ENCODE measurements around the gene GPAT2.
"Not testable (repeated sequence)": the region's sequence is repeated elsewhere in the genome, so short reads cannot be mapped to it uniquely, and the experiment has no call there.

GPAT2 gene

DNA sequence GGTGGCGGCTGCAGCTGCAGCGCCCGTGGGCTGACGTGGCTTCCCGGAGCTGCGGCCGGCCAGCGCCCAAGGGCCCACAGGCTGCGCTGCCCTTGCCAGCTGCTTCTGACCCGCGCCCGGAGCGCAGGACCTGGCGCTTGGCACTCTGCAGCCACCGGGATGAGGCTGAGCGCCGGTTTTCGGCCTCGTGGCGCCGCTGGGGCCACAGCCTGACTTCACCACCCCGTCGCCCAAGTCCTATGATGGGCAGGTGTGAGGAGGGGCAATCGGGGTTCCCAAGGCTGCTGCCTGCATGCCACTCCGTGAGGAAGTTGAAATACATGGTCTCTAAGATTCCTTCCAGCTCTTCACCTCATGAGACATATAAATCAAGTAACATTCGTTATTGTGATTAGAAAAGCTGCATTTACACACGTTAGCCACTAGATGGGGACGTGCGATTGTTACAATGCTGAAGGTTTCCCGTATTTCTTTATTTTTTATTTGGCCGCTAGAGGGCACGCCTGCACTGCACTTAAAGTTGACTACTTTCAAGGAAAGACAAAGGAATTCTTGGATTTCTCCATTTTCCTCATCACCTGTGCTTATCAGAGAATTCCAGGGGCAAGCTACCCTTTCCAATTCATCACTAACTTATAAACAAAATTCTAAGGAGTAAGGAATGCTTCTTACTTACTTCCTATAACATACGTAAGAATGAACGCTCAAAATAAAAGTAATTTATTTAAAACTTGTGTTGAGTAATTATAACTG lies 42.0 kb downstream of the GPAT2 start:
- H3K27me3 ChIP-seq (ENCODE audit: insufficient read depth, low read length, poor library complexity); H4K20me1 ChIP-seq (ENCODE audit: insufficient read depth, low read length); H3K9me3 ChIP-seq (ENCODE audit: insufficient read depth, low read length, severe bottlenecking); H3K36me3 ChIP-seq (ENCODE audit: insufficient read depth, low read length): not testable (repeated sequence)
- peak overlapping the region; percentile 99 for H3K4me2 ChIP-seq (ENCODE audit: insufficient read depth, low read length)
- peak; percentile 68 for DNase-seq
- H3K4me1 ChIP-seq (ENCODE audit: insufficient read depth, low read length): peaks cover 14% of the 10 kb centered on the region; the same call in 1 of the 2 replicates
- H3K4me3 ChIP-seq (ENCODE audit: low read depth in 1 of 2, low read length in 2 of 2): peak overlapping the region; percentile 66 to 85; a peak in 3 of 4 replicates
- peak overlapping the region; percentile 78 for H3K9ac ChIP-seq (ENCODE audit: low read depth, low read length)
- peak overlapping the region; percentile 97 for H3K27ac ChIP-seq (ENCODE audit: low read length)
- TF ChIP-seq CTCF (IDR thresholded peaks at IDR 0.05; ENCODE audit: borderline replicate concordance, extremely low read depth, low read length, poor library complexity, severe bottlenecking): peak; percentile 76
- peak; percentile 49 for ATAC-seq (ENCODE audit: insufficient read depth, low read depth)
- peak overlapping the region; percentile 99 for H2AFZ ChIP-seq (ENCODE audit: low read depth, low read length)
- peaks cover 22% of the 10 kb centered on the region for H3K79me2 ChIP-seq (ENCODE audit: insufficient read depth, low read length)

DNA sequence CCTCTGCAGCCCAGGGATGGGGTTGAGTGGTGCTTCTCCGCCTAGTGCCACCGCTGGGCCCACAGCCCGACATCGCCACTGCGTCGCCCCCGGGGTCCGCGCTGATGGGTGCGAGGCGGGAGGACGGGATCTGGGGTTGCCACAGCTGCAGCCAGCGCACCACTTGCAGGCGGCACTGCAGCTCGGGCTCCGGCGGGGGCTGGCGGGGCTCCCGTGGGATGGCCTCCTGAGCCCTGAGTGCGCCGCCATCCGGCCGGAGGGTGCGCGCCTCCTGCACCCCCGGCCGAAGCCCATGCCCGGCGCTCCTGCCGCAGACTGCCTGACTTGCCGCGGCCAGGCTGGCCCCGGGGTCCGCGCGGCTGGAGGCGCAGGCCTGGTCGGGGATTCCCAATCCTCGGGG lies 42.6 kb downstream of the GPAT2 start:
- DNase-seq: peak; percentile 66
- Histone ChIP-seq H2AFZ (ENCODE audit: low read depth, low read length) (peak overlapping the region; percentile 99), H3K79me2 (ENCODE audit: insufficient read depth, low read length) (peaks cover 22% of the 10 kb centered on the region), H3K27ac (ENCODE audit: low read length) (peak overlapping the region; percentile 97), H3K9ac (ENCODE audit: low read depth, low read length) (peak overlapping the region; percentile 78), H3K4me3 (ENCODE audit: low read depth in 1 of 2, low read length in 2 of 2) (peak overlapping the region; percentile 66 to 85; a peak in 3 of 4 replicates), H3K4me1 (ENCODE audit: insufficient read depth, low read length) (peaks cover 14% of the 10 kb centered on the region; the same call in 1 of the 2 replicates), H3K4me2 (ENCODE audit: insufficient read depth, low read length) (peak overlapping the region; percentile 99)
- H3K36me3 ChIP-seq (ENCODE audit: insufficient read depth, low read length); H4K20me1 ChIP-seq (ENCODE audit: insufficient read depth, low read length); H3K9me3 ChIP-seq (ENCODE audit: insufficient read depth, low read length, severe bottlenecking); H3K27me3 ChIP-seq (ENCODE audit: insufficient read depth, low read length, poor library complexity): not testable (repeated sequence)
- ATAC-seq (ENCODE audit: insufficient read depth, low read depth): peak; percentile 65

- peak within 1 kb of the TSS; percentile 78 for H3K9ac ChIP-seq (ENCODE audit: low read depth, low read length)
- H2AFZ ChIP-seq (ENCODE audit: low read depth, low read length): peak within 1 kb of the TSS; percentile 100
- not testable (repeated sequence) for H3K9me3 ChIP-seq (ENCODE audit: insufficient read depth, low read length, severe bottlenecking); H4K20me1 ChIP-seq (ENCODE audit: insufficient read depth, low read length); H3K36me3 ChIP-seq (ENCODE audit: insufficient read depth, low read length); H3K27me3 ChIP-seq (ENCODE audit: insufficient read depth, low read length, poor library complexity)
- H3K4me2 ChIP-seq (ENCODE audit: insufficient read depth, low read length): peak within 1 kb of the TSS; percentile 99
- peaks cover 22% of the 10 kb centered on the region for H3K79me2 ChIP-seq (ENCODE audit: insufficient read depth, low read length)
- peak within 1 kb of the TSS; percentile 66 to 95; a peak in 3 of 4 replicates for H3K4me3 ChIP-seq (ENCODE audit: low read depth in 1 of 2, low read length in 2 of 2)
- peak; percentile 54 for DNase-seq
- peaks cover 14% of the 10 kb centered on the region; the same call in 1 of the 2 replicates for H3K4me1 ChIP-seq (ENCODE audit: insufficient read depth, low read length)
- peak; percentile 96 for ATAC-seq (ENCODE audit: insufficient read depth, low read depth)
- H3K27ac ChIP-seq (ENCODE audit: low read length): peak within 1 kb of the TSS; percentile 97
Observed at GRCh38 chr2:95991351-95992094, 43.2 kb downstream of the GPAT2 start, which contains the start of gene ANKRD36C. Gene ANKRD36C, minus strand, starts transcription at chr2:95991824. Its CDS starts 116 bp downstream, at chr2:95991708.

- H3K79me2 ChIP-seq (ENCODE audit: insufficient read depth, low read length): peaks cover 22% of the 10 kb centered on the region
- H2AFZ ChIP-seq (ENCODE audit: low read depth, low read length); H3K27ac ChIP-seq (ENCODE audit: low read length); H3K36me3 ChIP-seq (ENCODE audit: insufficient read depth, low read length); H3K9me3 ChIP-seq (ENCODE audit: insufficient read depth, low read length, severe bottlenecking); H3K27me3 ChIP-seq (ENCODE audit: insufficient read depth, low read length, poor library complexity); H4K20me1 ChIP-seq (ENCODE audit: insufficient read depth, low read length); ATAC-seq (ENCODE audit: insufficient read depth, low read depth): not testable (repeated sequence)
- H3K9ac ChIP-seq (ENCODE audit: low read depth, low read length): peak overlapping the region; percentile 47
- peak overlapping the region; percentile 58 for H3K4me2 ChIP-seq (ENCODE audit: insufficient read depth, low read length)
- peak; percentile 37 for DNase-seq
- peaks cover 14% of the 10 kb centered on the region; the same call in 1 of the 2 replicates for H3K4me1 ChIP-seq (ENCODE audit: insufficient read depth, low read length)
- H3K4me3 ChIP-seq (ENCODE audit: low read depth in 1 of 2, low read length in 2 of 2): peak overlapping the region; percentile 14 to 56; a peak in 3 of 4 replicates
Observed at GRCh38 chr2:95990884-95991283, 43.8 kb downstream of the GPAT2 start.
